Measurements from ENCODE around the gene ADD3. TPM values are rescaled to one million over a fixed set of nuclear protein-coding genes. Genes with fewer than 3 reads are reported as not detected.

ADD3 gene
- total RNA-seq, 1 experiment from 2014 or later, result 86.7 TPM

DNA sequence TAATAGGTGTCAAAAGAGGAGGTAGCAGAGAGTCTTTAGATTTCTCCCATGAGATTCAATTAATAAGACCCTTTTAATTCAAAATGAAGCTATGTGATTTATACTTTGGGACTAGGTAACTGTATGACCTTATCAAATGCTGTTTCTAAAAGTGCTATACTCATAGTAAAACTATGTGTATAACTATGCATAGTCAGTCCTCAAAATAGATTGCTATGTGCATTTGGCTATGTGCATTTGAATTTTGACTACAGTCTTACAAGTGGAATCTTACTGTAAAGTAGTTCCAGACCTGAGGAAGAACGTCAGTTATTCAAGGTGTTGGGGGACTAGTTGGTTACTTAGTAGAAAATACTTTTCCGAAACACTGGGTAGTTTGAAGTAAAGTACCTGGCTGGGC lies 36.9 kb downstream of the ADD3 start (continued):
- TF ChIP-seq, protein P1, sequence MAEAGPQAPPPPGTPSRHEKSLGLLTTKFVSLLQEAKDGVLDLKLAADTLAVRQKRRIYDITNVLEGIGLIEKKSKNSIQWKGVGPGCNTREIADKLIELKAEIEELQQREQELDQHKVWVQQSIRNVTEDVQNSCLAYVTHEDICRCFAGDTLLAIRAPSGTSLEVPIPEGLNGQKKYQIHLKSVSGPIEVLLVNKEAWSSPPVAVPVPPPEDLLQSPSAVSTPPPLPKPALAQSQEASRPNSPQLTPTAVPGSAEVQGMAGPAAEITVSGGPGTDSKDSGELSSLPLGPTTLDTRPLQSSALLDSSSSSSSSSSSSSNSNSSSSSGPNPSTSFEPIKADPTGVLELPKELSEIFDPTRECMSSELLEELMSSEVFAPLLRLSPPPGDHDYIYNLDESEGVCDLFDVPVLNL (CRISPR knock-in tag; IDR thresholded peaks at IDR 0.05; ENCODE audit: borderline replicate concordance, low read depth), result no peak
- TF ChIP-seq, protein P2, sequence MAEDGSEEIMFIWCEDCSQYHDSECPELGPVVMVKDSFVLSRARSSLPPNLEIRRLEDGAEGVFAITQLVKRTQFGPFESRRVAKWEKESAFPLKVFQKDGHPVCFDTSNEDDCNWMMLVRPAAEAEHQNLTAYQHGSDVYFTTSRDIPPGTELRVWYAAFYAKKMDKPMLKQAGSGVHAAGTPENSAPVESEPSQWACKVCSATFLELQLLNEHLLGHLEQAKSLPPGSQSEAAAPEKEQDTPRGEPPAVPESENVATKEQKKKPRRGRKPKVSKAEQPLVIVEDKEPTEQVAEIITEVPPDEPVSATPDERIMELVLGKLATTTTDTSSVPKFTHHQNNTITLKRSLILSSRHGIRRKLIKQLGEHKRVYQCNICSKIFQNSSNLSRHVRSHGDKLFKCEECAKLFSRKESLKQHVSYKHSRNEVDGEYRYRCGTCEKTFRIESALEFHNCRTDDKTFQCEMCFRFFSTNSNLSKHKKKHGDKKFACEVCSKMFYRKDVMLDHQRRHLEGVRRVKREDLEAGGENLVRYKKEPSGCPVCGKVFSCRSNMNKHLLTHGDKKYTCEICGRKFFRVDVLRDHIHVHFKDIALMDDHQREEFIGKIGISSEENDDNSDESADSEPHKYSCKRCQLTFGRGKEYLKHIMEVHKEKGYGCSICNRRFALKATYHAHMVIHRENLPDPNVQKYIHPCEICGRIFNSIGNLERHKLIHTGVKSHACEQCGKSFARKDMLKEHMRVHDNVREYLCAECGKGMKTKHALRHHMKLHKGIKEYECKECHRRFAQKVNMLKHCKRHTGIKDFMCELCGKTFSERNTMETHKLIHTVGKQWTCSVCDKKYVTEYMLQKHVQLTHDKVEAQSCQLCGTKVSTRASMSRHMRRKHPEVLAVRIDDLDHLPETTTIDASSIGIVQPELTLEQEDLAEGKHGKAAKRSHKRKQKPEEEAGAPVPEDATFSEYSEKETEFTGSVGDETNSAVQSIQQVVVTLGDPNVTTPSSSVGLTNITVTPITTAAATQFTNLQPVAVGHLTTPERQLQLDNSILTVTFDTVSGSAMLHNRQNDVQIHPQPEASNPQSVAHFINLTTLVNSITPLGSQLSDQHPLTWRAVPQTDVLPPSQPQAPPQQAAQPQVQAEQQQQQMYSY (CRISPR knock-in tag; IDR thresholded peaks at IDR 0.05), result no peak
- TF ChIP-seq, protein P3, sequence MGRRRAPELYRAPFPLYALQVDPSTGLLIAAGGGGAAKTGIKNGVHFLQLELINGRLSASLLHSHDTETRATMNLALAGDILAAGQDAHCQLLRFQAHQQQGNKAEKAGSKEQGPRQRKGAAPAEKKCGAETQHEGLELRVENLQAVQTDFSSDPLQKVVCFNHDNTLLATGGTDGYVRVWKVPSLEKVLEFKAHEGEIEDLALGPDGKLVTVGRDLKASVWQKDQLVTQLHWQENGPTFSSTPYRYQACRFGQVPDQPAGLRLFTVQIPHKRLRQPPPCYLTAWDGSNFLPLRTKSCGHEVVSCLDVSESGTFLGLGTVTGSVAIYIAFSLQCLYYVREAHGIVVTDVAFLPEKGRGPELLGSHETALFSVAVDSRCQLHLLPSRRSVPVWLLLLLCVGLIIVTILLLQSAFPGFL (CRISPR knock-in tag; IDR thresholded peaks at IDR 0.05; ENCODE audit: borderline replicate concordance), result no peak
- TF ChIP-seq, protein P4, sequence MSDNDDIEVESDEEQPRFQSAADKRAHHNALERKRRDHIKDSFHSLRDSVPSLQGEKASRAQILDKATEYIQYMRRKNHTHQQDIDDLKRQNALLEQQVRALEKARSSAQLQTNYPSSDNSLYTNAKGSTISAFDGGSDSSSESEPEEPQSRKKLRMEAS (CRISPR knock-in tag; IDR thresholded peaks at IDR 0.05), result no peak
- TF ChIP-seq ZNF423 (CRISPR knock-in tag; IDR thresholded peaks at IDR 0.05) (no peak), SMAD3 (CRISPR knock-in tag; IDR thresholded peaks at IDR 0.05; ENCODE audit: borderline replicate concordance) (no peak), CREB1 (CRISPR knock-in tag; IDR thresholded peaks at IDR 0.05) (no peak), ATF2 (CRISPR knock-in tag; IDR thresholded peaks at IDR 0.05; ENCODE audit: borderline replicate concordance, low read depth) (no peak), ZNF671 (CRISPR knock-in tag; IDR thresholded peaks at IDR 0.05) (no peak), TEAD1 (CRISPR knock-in tag; IDR thresholded peaks at IDR 0.05) (no peak)
- TF ChIP-seq, protein P5, sequence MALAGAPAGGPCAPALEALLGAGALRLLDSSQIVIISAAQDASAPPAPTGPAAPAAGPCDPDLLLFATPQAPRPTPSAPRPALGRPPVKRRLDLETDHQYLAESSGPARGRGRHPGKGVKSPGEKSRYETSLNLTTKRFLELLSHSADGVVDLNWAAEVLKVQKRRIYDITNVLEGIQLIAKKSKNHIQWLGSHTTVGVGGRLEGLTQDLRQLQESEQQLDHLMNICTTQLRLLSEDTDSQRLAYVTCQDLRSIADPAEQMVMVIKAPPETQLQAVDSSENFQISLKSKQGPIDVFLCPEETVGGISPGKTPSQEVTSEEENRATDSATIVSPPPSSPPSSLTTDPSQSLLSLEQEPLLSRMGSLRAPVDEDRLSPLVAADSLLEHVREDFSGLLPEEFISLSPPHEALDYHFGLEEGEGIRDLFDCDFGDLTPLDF (CRISPR knock-in tag; IDR thresholded peaks at IDR 0.05), result no peak

GRCh38 chr10:110045772-110046171 lies 38.0 kb downstream of the ADD3 start:
- POLR2A ChIA-PET, result no interaction called here
- TF ChIP-seq, protein P6, sequence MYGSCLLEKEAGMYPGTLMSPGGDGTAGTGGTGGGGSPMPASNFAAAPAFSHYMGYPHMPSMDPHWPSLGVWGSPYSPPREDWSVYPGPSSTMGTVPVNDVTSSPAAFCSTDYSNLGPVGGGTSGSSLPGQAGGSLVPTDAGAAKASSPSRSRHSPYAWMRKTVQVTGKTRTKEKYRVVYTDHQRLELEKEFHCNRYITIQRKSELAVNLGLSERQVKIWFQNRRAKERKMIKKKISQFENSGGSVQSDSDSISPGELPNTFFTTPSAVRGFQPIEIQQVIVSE (CRISPR knock-in tag; IDR thresholded peaks at IDR 0.05; ENCODE audit: borderline replicate concordance), result no peak
- TF ChIP-seq ATF1 (CRISPR knock-in tag; IDR thresholded peaks at IDR 0.05) (no peak), USF1 (CRISPR knock-in tag; IDR thresholded peaks at IDR 0.05) (no peak), TP53 (CRISPR knock-in tag; IDR thresholded peaks at IDR 0.05) (no peak), GABPB1 (CRISPR knock-in tag; IDR thresholded peaks at IDR 0.05) (no peak), AFF4 (CRISPR knock-in tag; IDR thresholded peaks at IDR 0.05; ENCODE audit: borderline replicate concordance) (no peak)

More at GRCh38 chr10:110045772-110046171, 38.0 kb downstream of the ADD3 start:
- Mint-ChIP-seq H3K36me3 (peaks cover 34% of the 10 kb centered on the region), H3K4me3 (no peak overlapping the region), H3K9me3 (peaks cover 36% of the 10 kb centered on the region), H3K4me1 (peaks cover 7% of the 10 kb centered on the region), H3K27me3 (ENCODE audit: low read depth) (no peaks in the 10 kb centered on the region; the same call in 1 of the 2 replicates), H3K27ac (no peak overlapping the region)
- CTCF ChIA-PET, result interaction anchor here (1.3 to 2.9 kb wide), 2 partner anchors 11 to 162 kb away, joined by 5 to 8 read pairs; no protein-coding TSS in a partner anchor
- no peak for DNase-seq (ENCODE audit: low spot score)
- no peak for ATAC-seq

Data from WTC11 (cell line).